Activated T-helper 1 cell treated with anti-CD3 and anti-CD28 coated beads, Interleukin-12 subunit alpha, Interleukin-12 subunit beta, Interleukin-2, Interleukin-4 antibody, amounts not matched to agents 30 ng/mL and 10 ng/mL and 1 ng/mL, durations not matched to agents 14 hours and 24 hours and 36 hours (primary cell): ENCODE results near the gene STAB2. TPM values are rescaled to one million over a fixed set of nuclear protein-coding genes. Genes with fewer than 3 reads are reported as not detected.

ENCODE experiments used
- DNase-seq: peaks from one replicate; pipeline ENCODE4 v3.0.0; 2021; ENCODE audit warnings: low spot score
- H3K27ac Mint-ChIP-seq: one replicate; pipeline ENCODE4 v1.8.0; 2021; ENCODE audit warnings: mild to moderate bottlenecking, mixed read lengths
- H3K27me3 Mint-ChIP-seq: one replicate; pipeline ENCODE4 v1.8.0; 2022; ENCODE audit warnings: mild to moderate bottlenecking, moderate library complexity, mixed read lengths; ENCODE audit not compliant: insufficient read depth
- H3K36me3 Mint-ChIP-seq: one replicate; pipeline ENCODE4 v1.8.0; 2021; ENCODE audit warnings: low read depth, mixed read lengths
- H3K4me1 Mint-ChIP-seq: one replicate; pipeline ENCODE4 v1.8.0; 2021; ENCODE audit warnings: low read depth, mixed read lengths
- H3K4me3 Mint-ChIP-seq: one replicate; pipeline ENCODE4 v1.8.0; 2021; ENCODE audit warnings: mild to moderate bottlenecking, moderate library complexity, mixed read lengths
- H3K9me3 Mint-ChIP-seq: one replicate; pipeline ENCODE4 v1.8.0; 2021; ENCODE audit warnings: mixed read lengths
- intact Hi-C: fragments of 100-400 bp; cut with micrococcal nuclease; formaldehyde crosslinking; loops from one replicate; pipeline ENCODE4 v1.15.1; 2024
- total RNA-seq: library from RNA; stranded (reverse); gene quantifications from 2 replicates; pipeline ENCODE4 v1.2.3, GENCODE V29; 2022

Gene STAB2
- total RNA-seq, 1 donor from 2014 or later: not detected

DNA sequence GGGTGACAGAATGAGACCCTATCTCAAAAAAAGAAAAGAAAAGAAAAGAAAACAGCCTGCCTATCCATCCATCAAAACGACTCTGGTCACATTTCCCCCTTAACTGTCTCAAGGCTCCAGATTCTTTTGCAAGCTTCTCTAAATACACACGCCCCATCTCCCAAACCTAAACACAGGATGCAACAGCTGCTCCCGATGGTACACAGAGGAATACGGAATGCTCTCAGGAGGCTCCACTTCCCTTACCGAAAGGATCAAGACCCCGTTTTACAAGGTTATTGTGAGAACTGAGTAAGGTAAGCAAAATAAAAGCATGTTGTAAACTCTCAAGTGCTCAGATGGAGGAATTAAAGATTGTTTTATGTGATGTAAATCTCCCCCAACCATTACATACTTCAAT is 191.7 kb downstream of the STAB2 start:
- H3K9me3 Mint-ChIP-seq: no peaks in the 10 kb centered on the region
- H3K4me3 Mint-ChIP-seq: no peak overlapping the region
- peaks cover 6% of the 10 kb centered on the region for H3K36me3 Mint-ChIP-seq
- no peaks in the 10 kb centered on the region for H3K4me1 Mint-ChIP-seq
- no peaks in the 10 kb centered on the region for H3K27me3 Mint-ChIP-seq
- H3K27ac Mint-ChIP-seq: no peak overlapping the region
- DNase-seq: no peak
- intact Hi-C loops: no loop called here

DNA sequence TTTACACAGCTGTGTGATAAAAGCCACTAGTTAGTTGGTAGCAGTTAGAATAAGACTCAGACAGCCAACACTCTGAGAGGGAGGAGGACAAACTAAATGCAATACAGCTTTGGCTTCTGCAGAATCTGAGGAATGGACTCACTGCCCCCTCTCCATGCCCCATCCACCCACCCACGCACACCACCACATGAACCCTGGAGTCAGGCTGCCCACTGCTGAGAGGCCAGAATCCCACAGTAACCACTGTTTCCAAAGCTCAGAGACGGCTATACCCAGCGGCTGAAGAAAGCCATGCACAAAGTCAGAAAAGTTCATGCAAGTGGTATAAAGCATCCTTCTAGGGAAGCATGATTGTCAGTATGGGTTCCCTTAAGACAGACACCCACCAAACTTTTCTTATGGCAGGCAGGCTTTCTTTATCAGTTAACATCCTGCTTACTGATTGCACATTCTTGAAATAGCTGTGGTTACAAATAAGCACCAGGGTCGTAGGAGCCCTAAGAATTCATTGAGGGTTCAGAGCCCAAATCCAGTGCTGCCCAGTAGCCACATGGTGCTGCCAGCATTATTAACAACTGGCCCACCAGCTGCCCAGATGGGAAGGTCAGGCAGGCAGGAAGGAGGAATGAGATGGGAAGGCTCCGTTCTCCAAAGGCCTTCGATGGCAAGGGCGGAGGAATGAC is 192.5 kb downstream of the STAB2 start:
- Mint-ChIP-seq H3K36me3 (peaks cover 8% of the 10 kb centered on the region), H3K4me1 (no peaks in the 10 kb centered on the region), H3K4me3 (no peak overlapping the region), H3K27me3 (no peaks in the 10 kb centered on the region), H3K9me3 (no peaks in the 10 kb centered on the region), H3K27ac (no peak overlapping the region)
- DNase-seq: no peak
- intact Hi-C loops: no loop called here

GRCh38 chr12:103780093-103780440 is 193.0 kb downstream of the STAB2 start:
- no peaks in the 10 kb centered on the region for H3K27me3 Mint-ChIP-seq
- intact Hi-C loops: no loop called here
- H3K4me1 Mint-ChIP-seq: no peaks in the 10 kb centered on the region
- H3K27ac Mint-ChIP-seq: no peak overlapping the region
- DNase-seq: no peak
- no peaks in the 10 kb centered on the region for H3K9me3 Mint-ChIP-seq
- H3K4me3 Mint-ChIP-seq: no peak overlapping the region
- H3K36me3 Mint-ChIP-seq: peaks cover 8% of the 10 kb centered on the region

- H3K4me3 Mint-ChIP-seq: no peak overlapping the region
- no peaks in the 10 kb centered on the region for H3K4me1 Mint-ChIP-seq
- H3K27ac Mint-ChIP-seq: no peak overlapping the region
- no peak for DNase-seq
- intact Hi-C loops: no loop called here
- H3K27me3 Mint-ChIP-seq: no peaks in the 10 kb centered on the region
- peaks cover 11% of the 10 kb centered on the region for H3K36me3 Mint-ChIP-seq
- no peaks in the 10 kb centered on the region for H3K9me3 Mint-ChIP-seq
These were observed 193.9 kb downstream of the STAB2 start for GRCh38 chr12:103780992-103781391.

GRCh38 chr12:103782399-103782798 is 195.3 kb downstream of the STAB2 start:
- Mint-ChIP-seq H3K9me3 (no peaks in the 10 kb centered on the region), H3K36me3 (peaks cover 12% of the 10 kb centered on the region), H3K4me1 (no peaks in the 10 kb centered on the region), H3K27me3 (no peaks in the 10 kb centered on the region), H3K27ac (no peak overlapping the region), H3K4me3 (no peak overlapping the region)
- intact Hi-C loops: no loop called here
- DNase-seq: no peak

- H3K27me3 Mint-ChIP-seq: no peaks in the 10 kb centered on the region
- peaks cover 9% of the 10 kb centered on the region for H3K36me3 Mint-ChIP-seq
- no peak overlapping the region for H3K4me3 Mint-ChIP-seq
- intact Hi-C loops: no loop called here
- no peak for DNase-seq
- H3K27ac Mint-ChIP-seq: no peak overlapping the region
- H3K9me3 Mint-ChIP-seq: no peaks in the 10 kb centered on the region
- H3K4me1 Mint-ChIP-seq: no peaks in the 10 kb centered on the region
These were observed 196.9 kb downstream of the STAB2 start for GRCh38 chr12:103783744-103784664.

GRCh38 chr12:103785243-103786031 is 198.4 kb downstream of the STAB2 start:
- Mint-ChIP-seq H3K27ac (no peak overlapping the region), H3K4me3 (no peak overlapping the region), H3K27me3 (no peaks in the 10 kb centered on the region), H3K4me1 (no peaks in the 10 kb centered on the region), H3K9me3 (no peaks in the 10 kb centered on the region), H3K36me3 (peaks cover 6% of the 10 kb centered on the region)
- DNase-seq: no peak
- intact Hi-C loops: no loop called here

DNA sequence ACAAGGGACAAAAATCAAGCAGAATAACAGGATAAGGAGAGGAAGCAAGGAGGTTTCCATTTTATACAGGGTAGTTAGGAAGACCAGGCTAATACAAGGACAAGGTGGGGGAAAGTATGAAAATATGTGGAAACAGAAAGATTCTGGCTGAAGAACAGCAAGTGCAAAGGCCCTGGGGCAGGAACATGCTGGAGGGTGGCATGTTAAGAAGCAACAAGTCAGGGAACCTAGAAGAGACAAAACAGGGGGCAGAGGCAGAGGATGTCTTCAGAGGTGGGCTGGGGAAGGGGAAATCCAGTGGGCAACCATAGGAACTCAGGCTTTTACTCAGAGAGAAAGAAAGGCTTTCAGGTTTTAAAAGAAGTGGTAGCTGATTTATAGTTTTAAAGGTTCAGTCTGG is 199.1 kb downstream of the STAB2 start:
- intact Hi-C loops: no loop called here
- H3K9me3 Mint-ChIP-seq: no peaks in the 10 kb centered on the region

GRCh38 chr12:103791350-103791920 is 204.4 kb downstream of the STAB2 start:
- DNase-seq: no peak
- no peak overlapping the region for H3K4me3 Mint-ChIP-seq
- no peaks in the 10 kb centered on the region for H3K27me3 Mint-ChIP-seq
- H3K9me3 Mint-ChIP-seq: no peaks in the 10 kb centered on the region
- H3K4me1 Mint-ChIP-seq: no peaks in the 10 kb centered on the region
- intact Hi-C loops: no loop called here
- H3K27ac Mint-ChIP-seq: no peak overlapping the region
- H3K36me3 Mint-ChIP-seq: no peaks in the 10 kb centered on the region

More for the DNA sequence above, 199.1 kb downstream of the STAB2 start:
- no peaks in the 10 kb centered on the region for H3K4me1 Mint-ChIP-seq
- H3K36me3 Mint-ChIP-seq: peaks cover 6% of the 10 kb centered on the region
- H3K4me3 Mint-ChIP-seq: no peak overlapping the region
- DNase-seq: no peak
- no peaks in the 10 kb centered on the region for H3K27me3 Mint-ChIP-seq
- H3K27ac Mint-ChIP-seq: no peak overlapping the region

DNA sequence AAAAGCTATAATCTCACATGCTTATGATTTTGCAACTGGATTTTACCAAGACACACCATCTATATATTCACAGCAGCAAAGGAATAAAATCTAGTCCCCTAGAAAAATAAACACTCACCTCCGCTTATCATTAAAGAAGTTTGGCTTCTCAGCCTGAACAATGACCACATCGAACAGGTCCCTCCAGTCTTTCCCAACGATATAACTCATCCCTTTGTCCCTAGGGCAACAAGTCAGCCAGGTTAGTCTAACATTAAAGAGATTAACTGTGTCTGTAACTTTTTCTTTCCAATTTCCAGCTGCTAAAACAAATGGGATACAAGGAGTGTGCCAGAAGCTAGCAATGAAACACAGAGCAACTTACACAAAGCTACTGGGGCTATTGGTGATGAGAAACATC is 206.0 kb downstream of the STAB2 start:
- Mint-ChIP-seq H3K9me3 (no peaks in the 10 kb centered on the region), H3K4me1 (no peaks in the 10 kb centered on the region), H3K4me3 (no peak overlapping the region), H3K36me3 (no peaks in the 10 kb centered on the region), H3K27ac (no peak overlapping the region), H3K27me3 (no peaks in the 10 kb centered on the region)
- intact Hi-C loops: no loop called here
- no peak for DNase-seq

DNA sequence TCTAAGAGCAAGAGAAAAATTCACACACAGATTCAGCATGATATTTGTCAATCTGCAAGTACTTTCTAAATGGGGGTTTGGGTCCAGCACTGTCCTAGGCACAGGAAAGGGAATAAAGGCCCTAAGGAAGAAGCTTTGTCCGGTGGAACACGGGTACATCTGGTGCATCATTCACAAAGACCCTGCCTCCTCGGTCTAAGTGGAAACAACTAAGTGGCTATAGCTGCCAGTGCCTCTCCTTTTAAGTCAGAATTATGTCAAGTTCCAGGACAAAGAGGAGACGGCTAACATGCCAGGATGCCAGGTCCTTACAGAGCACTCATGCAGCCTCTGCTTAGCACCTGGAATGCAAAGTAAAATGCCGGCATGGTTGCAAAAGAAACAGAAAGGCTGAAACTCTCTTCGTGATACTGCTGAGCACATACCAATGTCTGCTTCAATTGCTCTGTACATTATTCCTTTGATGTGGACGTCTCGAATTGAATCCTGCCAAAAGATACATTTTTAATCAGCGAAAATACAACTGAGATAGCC is 206.5 kb downstream of the STAB2 start:
- DNase-seq: no peak
- Mint-ChIP-seq H3K4me3 (no peak overlapping the region), H3K4me1 (no peaks in the 10 kb centered on the region), H3K27ac (no peak overlapping the region), H3K36me3 (no peaks in the 10 kb centered on the region), H3K9me3 (no peaks in the 10 kb centered on the region), H3K27me3 (no peaks in the 10 kb centered on the region)
- intact Hi-C loops: no loop called here

- Mint-ChIP-seq H3K9me3 (no peaks in the 10 kb centered on the region), H3K27ac (no peak overlapping the region), H3K36me3 (no peaks in the 10 kb centered on the region), H3K4me3 (no peak overlapping the region), H3K27me3 (no peaks in the 10 kb centered on the region), H3K4me1 (no peaks in the 10 kb centered on the region)
- no peak for DNase-seq
- intact Hi-C loops: no loop called here
These were observed 207.5 kb downstream of the STAB2 start for GRCh38 chr12:103794309-103795213.
